Endothelial cell of umbilical vein (primary cell): ENCODE data around the gene GLP1R.

ENCODE experiments used
- CTCF ChIP-seq, 2 donors: IDR thresholded peaks; 1 replicate in 1 of 2; 2 replicates in 1 of 2; pipeline ENCODE4 v1.5.1; 2011; ENCODE audit warnings: low read length in 2 of 2, mild to moderate bottlenecking in 2 of 2, moderate library complexity in 2 of 2, control low read depth in 1 of 2, inconsistent platforms in 1 of 2, low read depth in 1 of 2; ENCODE audit not compliant: insufficient read depth in 1 of 2; ENCODE audit errors: extremely low read depth in 1 of 2
- EZH2 ChIP-seq: IDR thresholded peaks from 2 replicates; pipeline ENCODE4 v1.6.1; 2012; ENCODE audit warnings: borderline replicate concordance, low read depth, mild to moderate bottlenecking, moderate library complexity, low read length, inconsistent platforms; ENCODE audit not compliant: severe bottlenecking
- TF ChIP-seq, protein P1 (sequence below): IDR thresholded peaks from 2 replicates; pipeline ENCODE4 v1.6.1; 2011; ENCODE audit not compliant: insufficient read depth, insufficient read length

- TF ChIP-seq CTCF (IDR thresholded peaks at IDR 0.05; ENCODE audit: extremely low read depth in 1 of 2, insufficient read depth in 1 of 2, low read depth in 1 of 2, low read length in 2 of 2) = no peak
- TF ChIP-seq, protein P1, sequence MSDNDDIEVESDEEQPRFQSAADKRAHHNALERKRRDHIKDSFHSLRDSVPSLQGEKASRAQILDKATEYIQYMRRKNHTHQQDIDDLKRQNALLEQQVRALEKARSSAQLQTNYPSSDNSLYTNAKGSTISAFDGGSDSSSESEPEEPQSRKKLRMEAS = no peak
- TF ChIP-seq EZH2 = no peak
Measured at GRCh38 chr6:39061588-39061987, 13.0 kb downstream of the GLP1R start.
